ENCODE results near the gene HOXC12.

- TF ChIP-seq, protein P1, sequence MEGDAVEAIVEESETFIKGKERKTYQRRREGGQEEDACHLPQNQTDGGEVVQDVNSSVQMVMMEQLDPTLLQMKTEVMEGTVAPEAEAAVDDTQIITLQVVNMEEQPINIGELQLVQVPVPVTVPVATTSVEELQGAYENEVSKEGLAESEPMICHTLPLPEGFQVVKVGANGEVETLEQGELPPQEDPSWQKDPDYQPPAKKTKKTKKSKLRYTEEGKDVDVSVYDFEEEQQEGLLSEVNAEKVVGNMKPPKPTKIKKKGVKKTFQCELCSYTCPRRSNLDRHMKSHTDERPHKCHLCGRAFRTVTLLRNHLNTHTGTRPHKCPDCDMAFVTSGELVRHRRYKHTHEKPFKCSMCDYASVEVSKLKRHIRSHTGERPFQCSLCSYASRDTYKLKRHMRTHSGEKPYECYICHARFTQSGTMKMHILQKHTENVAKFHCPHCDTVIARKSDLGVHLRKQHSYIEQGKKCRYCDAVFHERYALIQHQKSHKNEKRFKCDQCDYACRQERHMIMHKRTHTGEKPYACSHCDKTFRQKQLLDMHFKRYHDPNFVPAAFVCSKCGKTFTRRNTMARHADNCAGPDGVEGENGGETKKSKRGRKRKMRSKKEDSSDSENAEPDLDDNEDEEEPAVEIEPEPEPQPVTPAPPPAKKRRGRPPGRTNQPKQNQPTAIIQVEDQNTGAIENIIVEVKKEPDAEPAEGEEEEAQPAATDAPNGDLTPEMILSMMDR (conservative IDR thresholded peaks at IDR 0.05; ENCODE audit: low read length): no peak
- no peak for TF ChIP-seq EZH2phosphoT487 (IDR thresholded peaks at IDR 0.05; ENCODE audit: borderline replicate concordance, low read depth, low read length)
Measured at GRCh38 chr12:53980802-53981496, 26.2 kb downstream of the HOXC12 start.

All from OCI-LY7 (cell line).